Testis (tissue), 3 donors: ENCODE data around the gene CUL5. TPM values are rescaled to one million over a fixed set of nuclear protein-coding genes. Genes with fewer than 3 reads are reported as not detected.
A peak's percentile ranks its signal among the peaks of the same experiment; 100 is the strongest.
"Not testable (repeated sequence)": the region's sequence is repeated elsewhere in the genome, so short reads cannot be mapped to it uniquely, and the experiment has no call there.

Experiments used
- DNase-seq: peaks from one replicate; pipeline ENCODE4 v3.0.0-alpha.2; 2019
- H3K27ac ChIP-seq, 2 donors: fragments of 200-600 bp; sonication (generic); one replicate each; pipeline ENCODE4 v1.5.1; 2019
- H3K27me3 ChIP-seq: fragments of 200-600 bp; sonication (generic); one replicate; pipeline ENCODE4 v1.5.1; 2019
- H3K36me3 ChIP-seq: fragments of 200-600 bp; sonication (generic); one replicate; pipeline ENCODE4 v1.5.1; 2017; ENCODE audit warnings: low read depth; ENCODE audit errors: missing control alignments
- H3K4me1 ChIP-seq: fragments of 200-600 bp; sonication (generic); one replicate; pipeline ENCODE4 v1.5.1; 2019
- H3K4me3 ChIP-seq, 2 donors: fragments of 200-600 bp; sonication (generic); one replicate each; pipeline ENCODE4 v1.5.1; 2017 to 2019
- H3K9me3 ChIP-seq: fragments of 200-600 bp; sonication (generic); one replicate; pipeline ENCODE4 v1.5.1; 2017
- POLR2A ChIP-seq: fragments of 450-650 bp; IDR thresholded peaks from one replicate; pipeline ENCODE4 v1.6.1; 2017; ENCODE audit warnings: antibody characterized with exemption, mild to moderate bottlenecking, moderate library complexity
- WGBS, 2 donors: methylation state at CpG; one replicate each; pipeline ENCODE4 v1.1.5; 2018; 5-methylcytosine and 5-hydroxymethylcytosine counted together
- intact Hi-C: fragments of 100-400 bp; cut with DNase I; formaldehyde crosslinking; loops from one replicate; pipeline ENCODE4 v1.15.1; 2023; ENCODE audit warnings: low total_unique reads
- polyA plus RNA-seq: library from polyadenylated mRNA; stranded (reverse); fragments of 350-450 nt; fragmentation: Illumina TruSeq; extraction: RNeasy Lipid Tissue Mini Kit (QIAGEN cat#74804); gene quantifications from one replicate; pipeline ENCODE4 v1.2.3, GENCODE V29; 2014; ENCODE audit warnings: low read depth, low replicate concordance; ENCODE audit not compliant: insufficient read depth
- total RNA-seq, 2 donors: library from RNA; depleted of rRNA; stranded (reverse); fragments of >200 nt; gene quantifications; one replicate each; pipeline ENCODE4 v1.2.3, GENCODE V29; 2016
- TF ChIP-seq, protein P1 (sequence below), 3 experiments: fragments of 450-650 bp in 2 of 3; fragments of 200-600 bp in 1 of 3; sonication (generic) in 1 of 3; IDR thresholded peaks; one replicate each; pipeline ENCODE4 v1.5.1; 2016 to 2019; ENCODE audit warnings: antibody characterized with exemption in 3 of 3, mild to moderate bottlenecking in 2 of 3, moderate library complexity in 1 of 3

CUL5 gene
- total and polyA plus RNA-seq, 3 donors from 2014 or later = 9.5 to 34.6 (median 31.2) TPM

DNA sequence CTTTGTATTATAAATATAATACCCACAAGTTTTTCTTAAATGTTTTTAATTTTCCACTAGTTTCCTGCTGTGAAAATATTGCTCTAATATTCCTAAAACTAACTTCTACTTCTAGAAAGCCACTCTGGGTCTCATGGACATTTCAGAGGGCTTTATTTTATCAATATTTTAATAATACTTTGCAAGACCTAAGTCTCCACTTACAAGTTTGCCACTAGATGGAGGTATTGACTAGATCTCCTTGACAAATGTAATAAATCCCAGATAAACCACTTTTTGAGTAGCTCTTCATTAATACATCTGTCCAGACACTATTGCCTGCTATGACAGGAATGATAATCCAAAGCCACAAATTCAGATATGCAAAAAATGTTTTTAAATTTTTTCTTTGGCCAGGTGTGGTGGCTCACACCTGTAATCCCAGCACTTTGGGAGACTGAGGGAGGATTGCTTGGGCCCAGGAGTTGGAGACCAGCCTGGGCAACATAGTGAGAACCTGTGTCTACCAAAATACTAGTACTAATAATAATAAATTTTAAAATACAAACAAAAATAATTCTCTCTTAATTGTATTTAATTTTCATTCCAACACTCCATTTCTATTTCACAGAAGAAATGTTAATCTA is 109.2 kb downstream of the CUL5 start:
- intact Hi-C loops = no loop called here
- H3K27me3 ChIP-seq = no peaks in the 10 kb centered on the region
- H3K4me3 ChIP-seq = no peak overlapping the region
- H3K27ac ChIP-seq = no peak overlapping the region
- TF ChIP-seq, protein P1, sequence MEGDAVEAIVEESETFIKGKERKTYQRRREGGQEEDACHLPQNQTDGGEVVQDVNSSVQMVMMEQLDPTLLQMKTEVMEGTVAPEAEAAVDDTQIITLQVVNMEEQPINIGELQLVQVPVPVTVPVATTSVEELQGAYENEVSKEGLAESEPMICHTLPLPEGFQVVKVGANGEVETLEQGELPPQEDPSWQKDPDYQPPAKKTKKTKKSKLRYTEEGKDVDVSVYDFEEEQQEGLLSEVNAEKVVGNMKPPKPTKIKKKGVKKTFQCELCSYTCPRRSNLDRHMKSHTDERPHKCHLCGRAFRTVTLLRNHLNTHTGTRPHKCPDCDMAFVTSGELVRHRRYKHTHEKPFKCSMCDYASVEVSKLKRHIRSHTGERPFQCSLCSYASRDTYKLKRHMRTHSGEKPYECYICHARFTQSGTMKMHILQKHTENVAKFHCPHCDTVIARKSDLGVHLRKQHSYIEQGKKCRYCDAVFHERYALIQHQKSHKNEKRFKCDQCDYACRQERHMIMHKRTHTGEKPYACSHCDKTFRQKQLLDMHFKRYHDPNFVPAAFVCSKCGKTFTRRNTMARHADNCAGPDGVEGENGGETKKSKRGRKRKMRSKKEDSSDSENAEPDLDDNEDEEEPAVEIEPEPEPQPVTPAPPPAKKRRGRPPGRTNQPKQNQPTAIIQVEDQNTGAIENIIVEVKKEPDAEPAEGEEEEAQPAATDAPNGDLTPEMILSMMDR (IDR thresholded peaks at IDR 0.05) = peak in 2 of 3 experiments; percentile 32 to 45
- no peak for TF ChIP-seq POLR2A
- H3K4me1 ChIP-seq = peaks cover 11% of the 10 kb centered on the region
- H3K36me3 ChIP-seq = no peaks in the 10 kb centered on the region
- DNase-seq = no peak
- H3K9me3 ChIP-seq = no peaks in the 10 kb centered on the region

DNA sequence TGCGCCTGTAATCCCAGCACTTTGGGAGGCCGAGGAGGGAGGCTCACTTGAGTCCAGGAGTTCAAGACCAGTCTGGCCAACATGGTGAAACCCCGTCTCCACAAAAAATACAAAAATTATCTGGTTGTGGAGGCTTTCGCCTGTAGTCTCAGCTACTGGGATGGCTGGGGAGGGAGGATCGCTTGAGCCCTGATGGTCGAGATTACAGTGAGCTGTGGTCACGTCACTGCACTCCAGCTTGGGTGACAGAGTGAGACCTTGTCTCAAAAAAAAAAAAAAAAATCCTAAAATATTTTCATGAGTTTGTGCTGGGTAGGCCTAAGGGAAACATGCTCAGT is 112.2 kb downstream of the CUL5 start:
- peaks cover 12% of the 10 kb centered on the region for H3K4me1 ChIP-seq
- H3K9me3 ChIP-seq, DNase-seq, H3K27me3 ChIP-seq, H3K36me3 ChIP-seq, intact Hi-C loops: not testable (repeated sequence)
- H3K27ac ChIP-seq = peak overlapping the region; percentile 77 to 91
- WGBS, 2 donors = 47 to 51% methylated on average over 7 of the region's 7 CpGs
- peak overlapping the region; percentile 64 to 80 for H3K4me3 ChIP-seq

DNA sequence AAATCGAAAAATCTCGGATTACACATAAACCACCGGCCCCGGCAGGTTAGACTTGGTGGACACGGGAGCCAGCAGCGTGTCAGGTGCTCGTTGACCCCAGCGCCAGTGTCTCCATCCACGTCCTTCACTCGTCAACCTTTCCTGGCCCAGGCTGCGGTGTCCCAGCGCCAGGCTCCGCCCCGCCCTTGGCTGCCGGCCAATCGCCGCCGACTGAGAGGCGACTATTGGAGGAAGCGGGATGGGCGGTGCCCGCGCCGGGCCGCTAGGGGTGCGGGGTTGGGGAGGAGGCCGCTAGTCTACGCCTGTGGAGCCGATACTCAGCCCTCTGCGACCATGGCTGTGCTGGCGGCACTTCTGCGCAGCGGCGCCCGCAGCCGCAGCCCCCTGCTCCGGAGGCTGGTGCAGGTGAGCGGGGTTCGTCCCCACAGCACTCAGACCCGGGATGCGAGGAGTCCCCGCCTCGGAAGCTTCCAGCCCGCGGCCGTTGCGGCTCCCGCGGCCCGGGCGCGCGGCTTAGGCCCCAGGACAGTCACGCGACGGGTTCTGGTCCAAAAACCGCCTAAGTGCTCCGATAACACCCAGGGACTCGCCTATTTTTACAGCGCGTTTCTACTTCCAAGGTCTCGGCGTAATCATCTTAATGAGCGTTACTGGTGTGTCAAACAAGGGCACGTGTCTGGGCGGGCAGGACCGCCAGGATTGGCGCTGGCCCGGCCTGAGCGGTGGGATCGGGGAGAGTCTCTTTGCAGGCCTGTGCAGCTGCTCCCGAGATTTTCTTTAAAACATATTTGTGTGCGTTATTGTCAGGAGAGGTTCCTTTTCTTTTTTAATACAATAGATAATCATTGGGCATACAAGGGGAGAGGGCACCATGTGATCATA is 112.8 kb downstream of the CUL5 start, which contains the start of gene ACAT1:
ACAT1 (plus strand) TSS at position 294 of the 882 bp plus-strand sequence; CDS start at position 334, 40 bp downstream.
- DNase-seq = peak; percentile 96
- peaks cover 12% of the 10 kb centered on the region for H3K4me1 ChIP-seq
- 0 to 1% methylated on average over 25 to 73 of the region's 73 CpGs for WGBS, 2 donors
- no peaks in the 10 kb centered on the region for H3K9me3 ChIP-seq
- peak within 1 kb of the TSS; percentile 64 to 80 for H3K4me3 ChIP-seq
- TF ChIP-seq POLR2A = peak; percentile 46
- TF ChIP-seq, protein P1 (IDR thresholded peaks at IDR 0.05) = peak; percentile 31 to 69 (median 60)
- no peaks in the 10 kb centered on the region for H3K36me3 ChIP-seq
- no peaks in the 10 kb centered on the region for H3K27me3 ChIP-seq
- H3K27ac ChIP-seq = peak within 1 kb of the TSS; percentile 77 to 91
- intact Hi-C loops = no loop called here

DNA sequence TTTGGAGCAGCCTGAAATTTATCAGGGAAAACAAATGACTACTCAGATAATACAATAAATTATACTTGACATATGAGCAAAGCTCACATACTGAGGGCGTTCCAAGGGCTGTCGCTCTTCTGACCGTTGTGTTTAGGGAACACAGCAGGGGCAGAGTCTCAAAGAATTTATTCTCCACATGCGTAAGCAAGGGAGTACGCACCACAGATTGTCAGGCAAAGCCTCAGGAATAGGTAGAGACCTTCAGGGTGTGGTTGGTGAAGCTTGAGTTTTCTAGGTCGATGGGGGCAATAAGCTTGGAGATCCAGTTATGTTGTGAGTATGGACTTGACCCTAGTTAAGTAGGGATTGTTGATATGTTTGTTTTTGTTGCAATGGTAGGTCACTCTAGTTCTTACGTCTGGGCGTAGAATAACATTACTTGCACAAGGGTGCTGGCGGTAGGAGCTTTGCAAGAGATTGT is 113.5 kb downstream of the CUL5 start:
- Histone ChIP-seq H3K4me1 (peaks cover 12% of the 10 kb centered on the region), H3K27me3 (no peaks in the 10 kb centered on the region), H3K27ac (peak overlapping the region; percentile 77 to 91), H3K36me3 (no peaks in the 10 kb centered on the region), H3K4me3 (peak overlapping the region; percentile 64 to 80), H3K9me3 (no peaks in the 10 kb centered on the region)
- intact Hi-C loops = no loop called here
- WGBS, 2 donors = 14 to 22% methylated on average over 9 of the region's 9 CpGs
- TF ChIP-seq POLR2A = no peak
- DNase-seq = peak; percentile 28

DNA sequence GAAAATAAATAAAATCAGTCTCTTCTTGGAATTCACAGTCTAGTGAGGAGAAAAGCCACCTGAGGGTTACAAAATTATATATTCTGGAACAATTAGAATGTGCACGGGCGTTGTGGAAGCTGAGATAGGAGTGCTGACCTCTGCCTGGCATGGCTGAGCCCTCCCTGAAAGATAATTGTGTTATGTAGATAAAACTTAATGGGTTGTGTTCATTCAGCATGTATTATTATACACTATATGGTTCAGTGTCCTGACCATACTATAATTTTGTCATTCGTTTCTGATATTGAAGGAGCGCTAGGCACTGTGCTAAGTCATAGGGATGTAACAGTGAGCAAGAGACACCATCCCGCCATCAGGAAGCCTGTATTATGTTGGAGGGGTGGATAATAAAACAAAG is 116.4 kb downstream of the CUL5 start:
- intact Hi-C loops = no loop called here
- DNase-seq = no peak
- H3K36me3 ChIP-seq = no peaks in the 10 kb centered on the region
- no peaks in the 10 kb centered on the region for H3K27me3 ChIP-seq
- H3K4me1 ChIP-seq = peaks cover 12% of the 10 kb centered on the region
- TF ChIP-seq POLR2A = no peak
- TF ChIP-seq, protein P1 (IDR thresholded peaks at IDR 0.05) = no peak
- no peaks in the 10 kb centered on the region for H3K9me3 ChIP-seq
- WGBS, 2 donors = 75 to 78% methylated on average over 5 of the region's 5 CpGs
- H3K4me3 ChIP-seq = no peak overlapping the region
- H3K27ac ChIP-seq = no peak overlapping the region
